HG02943 (cell line): ENCODE data around the gene ELMO1.
"Not testable (repeated sequence)": the region's sequence is repeated elsewhere in the genome, so short reads cannot be mapped to it uniquely, and the experiment has no call there.

Experiments used
- ATAC-seq: cut with Tn5 transposase; IDR thresholded peaks from one replicate; pipeline ENCODE4 v1.9.1; 2021; ENCODE audit warnings: mild to moderate bottlenecking, low read depth, moderate library complexity; ENCODE audit not compliant: unreplicated experiment

ELMO1 gene

GRCh38 chr7:37153376-37153775, 295.3 kb downstream of the ELMO1 start:
- no peak for ATAC-seq

GRCh38 chr7:37151741-37152413, 296.8 kb downstream of the ELMO1 start:
- ATAC-seq: no peak

GRCh38 chr7:37150856-37151255, 297.8 kb downstream of the ELMO1 start:
- ATAC-seq: no peak

GRCh38 chr7:37150180-37150579, 298.5 kb downstream of the ELMO1 start:
- no peak for ATAC-seq

- no peak for ATAC-seq
Measured at GRCh38 chr7:37149773-37150124, 298.9 kb downstream of the ELMO1 start.

GRCh38 chr7:37149051-37149772, 299.5 kb downstream of the ELMO1 start:
- no peak for ATAC-seq

GRCh38 chr7:37145682-37146081, 303.0 kb downstream of the ELMO1 start:
- no peak for ATAC-seq

- ATAC-seq: no peak
Measured at GRCh38 chr7:37144423-37144822, 304.2 kb downstream of the ELMO1 start.

GRCh38 chr7:37142958-37143357, 305.7 kb downstream of the ELMO1 start:
- ATAC-seq: no peak

GRCh38 chr7:37141742-37142141, 306.9 kb downstream of the ELMO1 start:
- no peak for ATAC-seq

GRCh38 chr7:37133902-37134301, 314.8 kb downstream of the ELMO1 start:
- not testable (repeated sequence) for ATAC-seq

- ATAC-seq: no peak
Measured at GRCh38 chr7:37131855-37132254, 316.8 kb downstream of the ELMO1 start.

GRCh38 chr7:37129035-37129425, 319.6 kb downstream of the ELMO1 start:
- ATAC-seq: no peak

- ATAC-seq: no peak
Measured at GRCh38 chr7:37128327-37129034, 320.2 kb downstream of the ELMO1 start.

- no peak for ATAC-seq
Measured at GRCh38 chr7:37119296-37119860, 329.3 kb downstream of the ELMO1 start.

GRCh38 chr7:37118004-37118403, 330.7 kb downstream of the ELMO1 start:
- no peak for ATAC-seq

GRCh38 chr7:37117292-37117691, 331.4 kb downstream of the ELMO1 start:
- ATAC-seq: no peak

GRCh38 chr7:37116093-37116701, 332.5 kb downstream of the ELMO1 start:
- no peak for ATAC-seq

GRCh38 chr7:37113661-37114355, 334.9 kb downstream of the ELMO1 start:
- ATAC-seq: no peak

GRCh38 chr7:37112876-37113275, 335.8 kb downstream of the ELMO1 start:
- no peak for ATAC-seq
